A549 (cell line): ENCODE measurements around the gene HOXD8. TPM values are rescaled to one million over a fixed set of nuclear protein-coding genes. Genes with fewer than 3 reads are reported as not detected.

Source experiments
- ATAC-seq, 2 experiments: fragments of 200-7000 bp in 1 of 2; fragments of >200 bp in 1 of 2; cut with Nextera tagmentation in 1 of 2; cut with Tn5 transposase in 1 of 2; 3 replicates each; pipeline versions ENCODE4 v1.8.0 to v1.9.1; 2018 to 2020; ENCODE audit warnings: mild to moderate bottlenecking in 1 of 2, moderate library complexity in 1 of 2
- CTCF ChIA-PET: fragments of 300-600 bp; sonication (Branson Sonifier 250); formaldehyde crosslinking; extraction: SDS; loops from one replicate; lab custom pipeline; 2021; ENCODE audit warnings: antibody characterized with exemption, inconsistent platforms; lab: Yijun Ruan, JAX
- POLR2A ChIA-PET: fragments of 350-600 bp; formaldehyde crosslinking; extraction: SDS; loops from one replicate; lab custom pipeline; 2021; ENCODE audit warnings: antibody characterized with exemption, inconsistent platforms; lab: Yijun Ruan, JAX
- DNase-seq, 2 experiments: peaks; one replicate each; pipeline versions ENCODE4 v3.0.0 to v3.0.0-alpha.2; 2011 to 2016; ENCODE audit warnings: low read depth in 1 of 2, low spot score in 1 of 2
- FAIRE-seq: peaks from 2 replicates; lab custom pipeline; 2011; peaks lifted over from hg19 to GRCh38; lab: Jason Lieb, UNC
- H3K27ac ChIP-seq, 2 experiments: fragments of >200 bp; sonication (Bioruptor Twin); formaldehyde crosslinking; 3 replicates each; pipeline ENCODE4 v1.5.1; 2016 to 2017
- H3K4me1 ChIP-seq: fragments of >200 bp; sonication (Bioruptor Twin); formaldehyde crosslinking; 3 replicates; pipeline ENCODE4 v1.6.1; 2016
- H3K4me2 ChIP-seq: fragments of >200 bp; sonication (Bioruptor Twin); formaldehyde crosslinking; 3 replicates; pipeline ENCODE4 v1.6.1; 2016
- H3K4me3 ChIP-seq: fragments of >200 bp; sonication (Bioruptor Twin); formaldehyde crosslinking; 3 replicates; pipeline ENCODE4 v1.5.1; 2016
- H3K9me3 ChIP-seq: fragments of >200 bp; sonication (Bioruptor Twin); formaldehyde crosslinking; 3 replicates; pipeline ENCODE4 v1.6.1; 2016
- CBX8 ChIP-seq: fragments of 200-600 bp; sonication (generic); IDR thresholded peaks from 2 replicates; pipeline ENCODE4 v1.6.1; 2016
- CEBPB ChIP-seq, 2 experiments: fragments of >200 bp in 1 of 2; sonication (Bioruptor Twin) in 1 of 2; formaldehyde crosslinking in 1 of 2; IDR thresholded peaks; 2 replicates each; pipeline ENCODE4 v1.6.1; 2012 to 2016
- EHF ChIP-seq: fragments of 250-450 bp; sonication (Bioruptor Pico); IDR thresholded peaks from 2 replicates; pipeline ENCODE4 v1.5.0; 2020; ENCODE audit warnings: mild to moderate bottlenecking
- FOSL2 ChIP-seq, 2 experiments: fragments of 450-650 bp in 1 of 2; fragments of >200 bp in 1 of 2; sonication (Bioruptor Twin) in 1 of 2; formaldehyde crosslinking; IDR thresholded peaks; 2 replicates each; pipeline versions ENCODE4 v1.5.0 to v1.6.1; 2016 to 2020; ENCODE audit warnings: mild to moderate bottlenecking in 1 of 2, moderate library complexity in 1 of 2
- FOXS1 ChIP-seq: fragments of 250-450 bp; sonication (Bioruptor Pico); IDR thresholded peaks from 2 replicates; pipeline ENCODE4 v1.5.0; 2020; ENCODE audit warnings: mild to moderate bottlenecking, moderate library complexity
- GATA3 ChIP-seq: IDR thresholded peaks from 2 replicates; pipeline ENCODE4 v1.6.1; 2012; ENCODE audit warnings: borderline replicate concordance
- HEYL ChIP-seq: fragments of 250-450 bp; sonication (Bioruptor Pico); IDR thresholded peaks from 2 replicates; pipeline ENCODE4 v1.8.0; 2021; ENCODE audit warnings: mild to moderate bottlenecking, moderate library complexity
- JUN ChIP-seq, 2 experiments: fragments of >200 bp; sonication (Bioruptor Twin); formaldehyde crosslinking; IDR thresholded peaks; 2 replicates in 1 of 2; 3 replicates in 1 of 2; pipeline ENCODE4 v1.6.1; 2016 to 2017
- JUNB ChIP-seq: fragments of >200 bp; sonication (Bioruptor Twin); formaldehyde crosslinking; IDR thresholded peaks from 2 replicates; pipeline ENCODE4 v1.6.1; 2016
- KDM5A ChIP-seq: fragments of 200-600 bp; sonication (generic); IDR thresholded peaks from 2 replicates; pipeline ENCODE4 v1.6.1; 2016; ENCODE audit warnings: antibody characterized with exemption, mild to moderate bottlenecking
- MAZ ChIP-seq: fragments of 150-350 bp; IDR thresholded peaks from 2 replicates; pipeline ENCODE4 v1.6.1; 2014; ENCODE audit warnings: antibody characterized with exemption, low read depth, low read length, borderline replicate concordance
- MYC ChIP-seq: IDR thresholded peaks from 2 replicates; pipeline ENCODE4 v1.6.1; 2012; ENCODE audit warnings: mild to moderate bottlenecking, inconsistent platforms, low read length, improper control_type of control experiment, borderline replicate concordance
- NPAS2 ChIP-seq: fragments of 250-450 bp; sonication (Bioruptor Pico); IDR thresholded peaks from 2 replicates; pipeline ENCODE4 v1.8.0; 2022; ENCODE audit warnings: mild to moderate bottlenecking, moderate library complexity, borderline replicate concordance
- NR3C1 ChIP-seq: fragments of >200 bp; sonication (Bioruptor Twin); formaldehyde crosslinking; IDR thresholded peaks from 3 replicates; pipeline ENCODE4 v1.6.1; 2017
- POLR2AphosphoS2 ChIP-seq: conservative IDR thresholded peaks from 2 replicates; pipeline ENCODE4 v1.6.1; 2012; ENCODE audit warnings: low read length, improper control_type of control experiment, inconsistent platforms
- RNF2 ChIP-seq: fragments of 200-600 bp; sonication (generic); IDR thresholded peaks from 2 replicates; pipeline ENCODE4 v1.6.1; 2016; ENCODE audit warnings: low read depth, mild to moderate bottlenecking, antibody characterized with exemption, moderate library complexity, borderline replicate concordance
- TP53 ChIP-seq: fragments of 250-450 bp; sonication (Bioruptor Pico); IDR thresholded peaks from 2 replicates; pipeline ENCODE4 v1.5.0; 2021; ENCODE audit warnings: mild to moderate bottlenecking, moderate library complexity
- ZFP36 ChIP-seq: fragments of 450-650 bp; IDR thresholded peaks from 2 replicates; pipeline ENCODE4 v1.6.1; 2014; ENCODE audit warnings: borderline replicate concordance; ENCODE audit not compliant: partially characterized antibody
- ZSCAN20 ChIP-seq: fragments of 250-450 bp; sonication (Bioruptor Pico); IDR thresholded peaks from 2 replicates; pipeline ENCODE4 v1.8.0; 2022; ENCODE audit warnings: mild to moderate bottlenecking, moderate library complexity
- WGBS: methylation state at CpG from one replicate; pipeline ENCODE4 v1.1.6; 2017; ENCODE audit errors: missing lambda C conversion rate; 5-methylcytosine and 5-hydroxymethylcytosine counted together
- polyA plus RNA-seq, 4 experiments: library from polyadenylated mRNA; depleted of rRNA in 3 of 4; stranded (reverse); fragments of >200 nt; fragmentation: RNase III in 1 of 4; extraction: RNeasy Plus Mini Kit Qiagen cat#74134 plus additional on column Dnase treatment in 1 of 4; gene quantifications; 2 replicates in 3 of 4; 3 replicates in 1 of 4; pipeline ENCODE4 v1.2.3, GENCODE V29; 2011 to 2017
- TF ChIP-seq, protein P1 (sequence below): IDR thresholded peaks from 2 replicates; pipeline ENCODE4 v1.6.1; 2012
- TF ChIP-seq, protein P2 (sequence below): fragments of 250-450 bp; sonication (Bioruptor Pico); IDR thresholded peaks from 2 replicates; pipeline ENCODE4 v1.5.0; 2021; ENCODE audit warnings: mild to moderate bottlenecking, moderate library complexity, borderline replicate concordance
- TF ChIP-seq, protein P3 (sequence below): IDR thresholded peaks from 2 replicates; pipeline ENCODE4 v1.6.1; 2012; ENCODE audit warnings: low read depth, borderline replicate concordance
- TF ChIP-seq, protein P4 (sequence below): fragments of >200 bp; sonication (Bioruptor Twin); formaldehyde crosslinking; IDR thresholded peaks from 3 replicates; pipeline ENCODE4 v1.6.1; 2016
- TF ChIP-seq, protein P5 (sequence below): fragments of >200 bp; sonication (Bioruptor Twin); formaldehyde crosslinking; IDR thresholded peaks from 3 replicates; pipeline ENCODE4 v1.5.1; 2016

Gene HOXD8
- polyA plus RNA-seq, 2 of the 4 experiments (the other 2 are of a cell fraction) = 3.8 to 8.5 TPM

DNA sequence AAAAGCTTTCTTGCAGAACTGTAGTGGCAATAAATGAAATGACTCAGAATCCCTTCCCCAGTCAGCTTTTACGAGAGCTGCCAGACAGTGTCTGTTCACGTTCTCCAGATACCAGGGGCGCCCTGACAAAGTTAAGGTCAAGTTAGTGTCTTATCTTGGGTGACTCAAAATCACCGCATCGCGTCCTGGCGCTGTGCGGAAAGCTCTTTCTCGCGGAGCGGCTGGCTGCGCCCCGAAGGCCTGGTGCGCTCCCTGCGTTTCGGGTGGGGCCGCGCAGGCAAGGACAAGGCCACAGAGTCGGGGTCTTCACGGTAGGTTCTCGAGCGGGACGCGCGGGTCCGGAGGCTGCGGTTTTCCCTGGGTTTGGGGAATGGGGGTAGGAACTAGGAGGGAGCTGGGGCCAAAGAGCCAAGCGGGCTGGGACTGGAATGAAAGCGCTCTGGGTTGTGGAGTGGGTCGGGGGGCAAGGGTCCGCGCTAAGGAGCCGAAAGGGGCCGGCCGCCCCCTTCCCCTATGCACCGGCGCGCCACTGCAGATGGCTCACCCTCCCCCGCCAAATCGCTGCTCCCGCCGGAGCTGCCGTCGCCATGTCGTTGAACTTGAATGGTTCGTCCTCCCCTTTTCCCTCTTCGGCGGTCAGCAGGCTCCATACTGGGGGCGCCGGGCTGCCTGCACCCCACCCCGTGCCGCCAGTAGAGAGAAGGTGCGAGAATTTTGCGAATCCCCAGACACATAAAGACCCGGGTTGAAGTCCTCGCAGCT, 25.0 kb upstream of the HOXD8 start:
- Histone ChIP-seq H3K4me3 (peak overlapping the region; percentile 56), H3K27ac (peak overlapping the region; percentile 72 to 90), H3K9me3 (no peaks in the 10 kb centered on the region), H3K4me2 (peak overlapping the region; percentile 97), H3K4me1 (peaks cover 30% of the 10 kb centered on the region)
- WGBS = 12% methylated on average over 40 of the region's 56 CpGs
- FAIRE-seq (no peak), ATAC-seq (peak; percentile 52 to 80), DNase-seq (peak; percentile 62 to 82)
- ChIA-PET CTCF (interaction anchor here (0.6 to 2.3 kb wide), 13 partner anchors 8 to 888 kb away, joined by 3 to 9 read pairs (median 3); no protein-coding TSS in a partner anchor), POLR2A (interaction anchor here (0.6 to 1.2 kb wide), 4 partner anchors 103 to 1160 kb away, joined by 3 to 5 read pairs (median 3); partner anchors contain the start of genes LNPK, MTX2 and NFE2L2)
- TF ChIP-seq CEBPB (IDR thresholded peaks at IDR 0.05) (0 out of 4 replicates have a peak, but pooled peaks of 1 of the 2 experiments have one; percentile 28), JUN (IDR thresholded peaks at IDR 0.05) (peak in 1 of 2 experiments; percentile 60; a peak in 2 of 5 replicates), POLR2AphosphoS2 (no peak), HEYL (no peak), FOXS1 (no peak), KDM5A (no peak), NR3C1 (no peak), RNF2 (no peak), JUNB (no peak; the same call in 1 of the 2 replicates), FOSL2 (IDR thresholded peaks at IDR 0.05) (0 out of 2 replicates have a peak, but pooled peaks have one; percentile 14), FOSL2 (CRISPR knock-in tag; IDR thresholded peaks at IDR 0.05) (peak; percentile 57), GATA3 (peak; percentile 57; the same call in 1 of the 2 replicates)
- TF ChIP-seq, protein P1, sequence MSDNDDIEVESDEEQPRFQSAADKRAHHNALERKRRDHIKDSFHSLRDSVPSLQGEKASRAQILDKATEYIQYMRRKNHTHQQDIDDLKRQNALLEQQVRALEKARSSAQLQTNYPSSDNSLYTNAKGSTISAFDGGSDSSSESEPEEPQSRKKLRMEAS = 0 out of 2 replicates have a peak, but pooled peaks have one; percentile 39
- TF ChIP-seq, protein P2, sequence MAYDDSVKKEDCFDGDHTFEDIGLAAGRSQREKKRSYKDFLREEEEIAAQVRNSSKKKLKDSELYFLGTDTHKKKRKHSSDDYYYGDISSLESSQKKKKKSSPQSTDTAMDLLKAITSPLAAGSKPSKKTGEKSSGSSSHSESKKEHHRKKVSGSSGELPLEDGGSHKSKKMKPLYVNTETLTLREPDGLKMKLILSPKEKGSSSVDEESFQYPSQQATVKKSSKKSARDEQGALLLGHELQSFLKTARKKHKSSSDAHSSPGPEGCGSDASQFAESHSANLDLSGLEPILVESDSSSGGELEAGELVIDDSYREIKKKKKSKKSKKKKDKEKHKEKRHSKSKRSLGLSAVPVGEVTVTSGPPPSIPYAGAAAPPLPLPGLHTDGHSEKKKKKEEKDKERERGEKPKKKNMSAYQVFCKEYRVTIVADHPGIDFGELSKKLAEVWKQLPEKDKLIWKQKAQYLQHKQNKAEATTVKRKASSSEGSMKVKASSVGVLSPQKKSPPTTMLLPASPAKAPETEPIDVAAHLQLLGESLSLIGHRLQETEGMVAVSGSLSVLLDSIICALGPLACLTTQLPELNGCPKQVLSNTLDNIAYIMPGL (CRISPR knock-in tag) = no peak
- TF ChIP-seq, protein P3, sequence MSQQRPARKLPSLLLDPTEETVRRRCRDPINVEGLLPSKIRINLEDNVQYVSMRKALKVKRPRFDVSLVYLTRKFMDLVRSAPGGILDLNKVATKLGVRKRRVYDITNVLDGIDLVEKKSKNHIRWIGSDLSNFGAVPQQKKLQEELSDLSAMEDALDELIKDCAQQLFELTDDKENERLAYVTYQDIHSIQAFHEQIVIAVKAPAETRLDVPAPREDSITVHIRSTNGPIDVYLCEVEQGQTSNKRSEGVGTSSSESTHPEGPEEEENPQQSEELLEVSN = peak; percentile 44; the same call in 1 of the 2 replicates

DNA sequence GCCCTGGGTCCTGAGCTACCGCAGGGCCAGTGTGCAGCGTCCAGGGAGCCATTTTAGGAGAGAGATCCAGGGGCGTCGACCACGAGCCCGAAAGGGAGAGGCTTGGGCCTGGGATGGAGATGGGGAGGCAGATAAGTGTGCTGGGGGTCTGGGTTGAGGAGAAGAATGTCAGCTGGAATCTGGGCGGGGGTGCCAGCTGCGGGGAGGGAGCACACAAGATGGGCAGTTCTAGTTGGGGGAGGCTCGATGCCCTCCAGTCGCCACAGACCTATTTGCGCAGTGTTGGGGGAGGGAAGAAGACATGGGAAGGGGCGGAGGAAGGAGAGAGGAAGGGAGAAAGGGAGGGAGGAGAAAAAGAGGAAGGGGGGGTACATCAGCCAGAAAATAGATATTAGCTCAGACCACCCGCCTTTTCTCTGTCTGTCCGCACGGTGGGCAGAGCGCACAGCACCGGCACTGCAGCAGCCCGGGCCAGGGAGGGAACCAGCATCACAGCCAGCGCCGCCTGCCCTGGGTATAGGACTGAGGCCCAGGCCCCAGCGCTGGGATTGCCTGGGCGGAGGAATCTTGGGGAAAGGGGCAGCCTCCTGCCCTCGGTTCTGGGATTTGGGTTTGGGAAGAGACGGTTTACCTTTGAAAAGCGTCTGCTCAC, 24.3 kb upstream of the HOXD8 start:
- Histone ChIP-seq H3K9me3 (no peaks in the 10 kb centered on the region), H3K4me3 (peak overlapping the region; percentile 56), H3K27ac (peak overlapping the region; percentile 72 to 90), H3K4me1 (peaks cover 30% of the 10 kb centered on the region), H3K4me2 (peak overlapping the region; percentile 97)
- no peak for DNase-seq
- ChIA-PET CTCF (interaction anchor here (1.0 to 2.3 kb wide), 7 partner anchors 9 to 419 kb away, joined by 3 to 9 read pairs (median 3); no protein-coding TSS in a partner anchor), POLR2A (interaction anchor here (1.2 kb wide), 1 partner anchor 164 kb away, joined by 3 read pairs; the partner anchor contains the start of gene MTX2)
- WGBS = 75% methylated on average over 25 of the region's 25 CpGs
- peak; percentile 6 to 50; a peak in 3 of 6 replicates for ATAC-seq
- FAIRE-seq = no peak
- TF ChIP-seq JUNB (no peak), FOSL2 (IDR thresholded peaks at IDR 0.05) (no peak), FOSL2 (CRISPR knock-in tag; IDR thresholded peaks at IDR 0.05) (no peak), ZFP36 (no peak), RNF2 (no peak), GATA3 (no peak), NPAS2 (CRISPR knock-in tag) (no peak), TP53 (CRISPR knock-in tag) (no peak), ZSCAN20 (no peak), KDM5A (no peak), FOXS1 (no peak), MYC (no peak), CBX8 (no peak), MAZ (no peak), EHF (no peak)
- TF ChIP-seq, protein P4, sequence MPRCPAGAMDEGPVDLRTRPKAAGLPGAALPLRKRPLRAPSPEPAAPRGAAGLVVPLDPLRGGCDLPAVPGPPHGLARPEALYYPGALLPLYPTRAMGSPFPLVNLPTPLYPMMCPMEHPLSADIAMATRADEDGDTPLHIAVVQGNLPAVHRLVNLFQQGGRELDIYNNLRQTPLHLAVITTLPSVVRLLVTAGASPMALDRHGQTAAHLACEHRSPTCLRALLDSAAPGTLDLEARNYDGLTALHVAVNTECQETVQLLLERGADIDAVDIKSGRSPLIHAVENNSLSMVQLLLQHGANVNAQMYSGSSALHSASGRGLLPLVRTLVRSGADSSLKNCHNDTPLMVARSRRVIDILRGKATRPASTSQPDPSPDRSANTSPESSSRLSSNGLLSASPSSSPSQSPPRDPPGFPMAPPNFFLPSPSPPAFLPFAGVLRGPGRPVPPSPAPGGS = no peak
- TF ChIP-seq, protein P5, sequence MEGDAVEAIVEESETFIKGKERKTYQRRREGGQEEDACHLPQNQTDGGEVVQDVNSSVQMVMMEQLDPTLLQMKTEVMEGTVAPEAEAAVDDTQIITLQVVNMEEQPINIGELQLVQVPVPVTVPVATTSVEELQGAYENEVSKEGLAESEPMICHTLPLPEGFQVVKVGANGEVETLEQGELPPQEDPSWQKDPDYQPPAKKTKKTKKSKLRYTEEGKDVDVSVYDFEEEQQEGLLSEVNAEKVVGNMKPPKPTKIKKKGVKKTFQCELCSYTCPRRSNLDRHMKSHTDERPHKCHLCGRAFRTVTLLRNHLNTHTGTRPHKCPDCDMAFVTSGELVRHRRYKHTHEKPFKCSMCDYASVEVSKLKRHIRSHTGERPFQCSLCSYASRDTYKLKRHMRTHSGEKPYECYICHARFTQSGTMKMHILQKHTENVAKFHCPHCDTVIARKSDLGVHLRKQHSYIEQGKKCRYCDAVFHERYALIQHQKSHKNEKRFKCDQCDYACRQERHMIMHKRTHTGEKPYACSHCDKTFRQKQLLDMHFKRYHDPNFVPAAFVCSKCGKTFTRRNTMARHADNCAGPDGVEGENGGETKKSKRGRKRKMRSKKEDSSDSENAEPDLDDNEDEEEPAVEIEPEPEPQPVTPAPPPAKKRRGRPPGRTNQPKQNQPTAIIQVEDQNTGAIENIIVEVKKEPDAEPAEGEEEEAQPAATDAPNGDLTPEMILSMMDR = no peak
